GM19328 (cell line): ENCODE data around the gene NF1.
A peak's percentile ranks its signal among the peaks of the same experiment; 100 is the strongest.
"Not testable (repeated sequence)": the region's sequence is repeated elsewhere in the genome, so short reads cannot be mapped to it uniquely, and the experiment has no call there.

Experiments used
- ATAC-seq: cut with Tn5 transposase; IDR thresholded peaks from one replicate; pipeline ENCODE4 v1.9.1; 2021; ENCODE audit warnings: mild to moderate bottlenecking, moderate library complexity; ENCODE audit not compliant: unreplicated experiment

Gene NF1

DNA sequence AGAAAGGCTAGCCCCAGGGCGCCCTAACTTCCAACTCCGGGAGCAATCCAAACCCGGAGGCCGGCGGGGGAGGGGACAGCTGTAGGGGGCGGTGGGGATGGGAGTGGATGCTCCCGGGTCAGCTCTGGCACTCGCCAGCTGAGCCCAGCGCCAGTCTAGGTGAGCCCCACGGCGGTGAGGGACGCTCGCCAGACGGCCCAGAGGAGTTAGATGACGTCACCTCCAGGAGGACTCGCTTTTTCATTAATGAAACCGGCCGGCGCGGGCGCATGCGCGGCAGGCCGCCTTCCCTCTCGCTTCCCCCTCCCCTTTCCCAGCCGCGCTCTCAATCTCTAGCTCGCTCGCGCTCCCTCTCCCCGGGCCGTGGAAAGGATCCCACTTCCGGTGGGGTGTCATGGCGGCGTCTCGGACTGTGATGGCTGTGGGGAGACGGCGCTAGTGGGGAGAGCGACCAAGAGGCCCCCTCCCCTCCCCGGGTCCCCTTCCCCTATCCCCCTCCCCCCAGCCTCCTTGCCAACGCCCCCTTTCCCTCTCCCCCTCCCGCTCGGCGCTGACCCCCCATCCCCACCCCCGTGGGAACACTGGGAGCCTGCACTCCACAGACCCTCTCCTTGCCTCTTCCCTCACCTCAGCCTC is at the start of gene NF1:
Gene NF1 (plus strand): TSS at position 378 of the 636 bp plus-strand sequence. CDS start 333 bp downstream, outside the sequence.
- ATAC-seq: peak; percentile 63

- not testable (repeated sequence) for ATAC-seq
Observed at GRCh38 chr17:31046856-31047425, 47.8 kb upstream of the NF1 start.

GRCh38 chr17:31048142-31048541 is 46.6 kb upstream of the NF1 start:
- no peak for ATAC-seq

DNA sequence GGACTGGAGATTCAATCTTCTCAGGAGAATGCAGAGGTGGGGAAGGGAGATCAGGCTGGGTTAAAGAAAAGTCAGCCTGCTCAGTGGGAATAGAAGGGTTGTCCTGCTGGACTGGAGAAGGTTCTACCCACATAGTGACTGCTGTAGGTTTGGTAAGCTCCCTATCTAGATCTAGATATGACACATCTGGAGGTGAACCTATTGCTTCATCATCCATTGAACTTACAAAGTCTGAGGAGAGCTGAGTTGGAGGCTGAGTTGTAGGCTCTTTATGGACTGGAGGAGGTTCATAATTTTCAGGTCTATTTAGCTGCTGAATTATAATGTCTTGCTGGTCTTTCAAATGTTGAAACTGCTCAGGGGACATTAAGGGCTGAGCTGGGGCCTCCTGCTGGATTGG is 46.0 kb upstream of the NF1 start:
- no peak for ATAC-seq

- no peak for ATAC-seq
Observed at GRCh38 chr17:31050948-31051347, 43.8 kb upstream of the NF1 start.

- ATAC-seq: no peak
Observed at GRCh38 chr17:31051506-31051905, 43.3 kb upstream of the NF1 start.

GRCh38 chr17:31052187-31052889 is 42.4 kb upstream of the NF1 start:
- no peak for ATAC-seq

- ATAC-seq: no peak
Observed at GRCh38 chr17:31053071-31053470, 41.7 kb upstream of the NF1 start.

DNA sequence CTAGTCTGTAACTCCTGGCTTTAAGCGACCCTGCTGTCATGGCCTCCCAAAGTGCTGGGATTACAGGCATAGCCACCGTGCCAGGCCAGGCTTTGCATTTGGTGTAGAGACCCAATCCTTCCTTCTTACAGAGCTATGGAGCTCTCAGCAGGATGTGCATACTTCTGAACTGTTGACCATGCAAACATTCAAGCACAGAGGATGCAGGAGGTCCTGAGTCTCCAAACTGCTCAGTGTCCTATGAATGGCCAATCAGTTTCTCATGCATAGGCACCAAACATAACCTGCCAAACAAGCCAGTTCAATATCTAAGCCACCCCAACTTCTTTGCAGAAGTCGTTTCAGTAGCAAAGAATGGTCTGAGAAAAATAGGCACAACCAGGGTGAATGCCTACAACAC is 40.0 kb upstream of the NF1 start:
- no peak for ATAC-seq

DNA sequence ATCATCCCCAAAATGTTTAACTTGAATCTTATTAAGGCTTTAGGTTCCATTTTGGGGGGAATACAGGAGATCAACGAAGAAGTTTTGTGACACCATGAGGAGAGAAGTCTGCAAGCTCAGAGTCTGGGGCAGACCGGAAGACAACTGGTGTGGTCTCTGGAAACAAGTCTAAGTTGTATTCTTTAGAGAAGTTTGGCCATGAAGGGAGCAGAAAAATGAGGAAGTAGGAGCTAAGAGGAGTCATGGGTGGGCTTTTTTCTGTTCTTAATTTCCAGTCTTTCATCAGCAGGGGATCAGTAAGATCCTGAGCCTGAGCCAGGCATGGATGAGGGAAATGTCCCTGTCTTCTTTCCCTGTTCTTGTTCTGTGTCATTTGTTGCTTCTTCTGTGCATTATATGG is 35.8 kb upstream of the NF1 start:
- no peak for ATAC-seq

DNA sequence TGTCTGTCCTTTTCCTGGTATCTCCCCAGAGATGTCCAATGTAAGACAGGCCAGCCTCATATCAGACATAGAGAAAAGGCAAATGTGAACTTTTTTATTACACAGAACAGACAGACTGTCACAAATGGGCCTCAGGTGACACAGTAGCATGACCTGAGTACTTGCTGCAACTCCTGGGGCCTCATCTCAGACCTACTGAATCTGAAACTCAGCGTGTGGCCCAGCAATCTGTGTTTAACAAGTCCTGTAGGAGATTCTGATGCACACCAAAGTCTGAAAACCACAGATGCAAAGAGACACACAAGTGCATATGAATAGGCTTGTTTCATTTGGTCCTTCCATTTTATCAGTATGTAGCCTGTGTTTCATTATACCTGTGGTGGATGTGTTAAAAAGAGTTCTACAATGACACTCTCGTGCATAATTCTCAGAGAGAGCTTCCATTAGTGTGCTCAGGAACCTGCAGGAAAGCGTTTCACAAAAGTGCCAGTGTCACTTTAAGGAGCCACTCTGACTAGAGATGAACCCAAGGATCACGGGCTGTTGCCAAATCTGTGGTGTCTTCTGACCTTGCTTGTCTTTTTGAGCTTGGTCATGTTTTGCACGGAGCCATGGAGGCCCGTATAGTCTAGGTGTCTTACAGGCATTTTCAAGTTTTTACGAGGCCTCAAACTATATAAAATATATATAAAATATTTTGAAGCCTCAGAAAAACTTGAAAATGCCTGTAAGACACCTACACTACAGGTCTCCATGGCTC is 33.8 kb upstream of the NF1 start:
- ATAC-seq: no peak

- ATAC-seq: no peak
Observed at GRCh38 chr17:31061678-31062077, 33.1 kb upstream of the NF1 start.

DNA sequence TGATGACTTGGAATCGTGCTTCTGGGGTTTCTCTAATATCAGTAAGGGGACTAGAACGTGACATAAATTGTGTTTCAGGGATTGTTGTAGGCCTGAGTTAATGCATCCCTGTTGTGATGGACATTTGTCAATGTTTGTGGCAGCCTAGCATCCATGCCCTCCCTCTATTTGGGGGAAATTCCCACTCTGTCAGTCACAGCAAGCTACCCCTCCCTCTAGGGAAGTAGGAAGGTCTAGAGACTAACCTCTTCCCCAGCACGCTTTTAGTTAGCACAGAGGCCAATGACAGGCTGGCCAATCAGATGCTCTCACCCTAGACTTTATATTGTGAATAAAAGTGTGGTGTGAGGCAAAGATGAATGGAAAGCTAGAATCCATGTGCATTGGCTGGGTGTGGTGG is 32.4 kb upstream of the NF1 start:
- no peak for ATAC-seq

DNA sequence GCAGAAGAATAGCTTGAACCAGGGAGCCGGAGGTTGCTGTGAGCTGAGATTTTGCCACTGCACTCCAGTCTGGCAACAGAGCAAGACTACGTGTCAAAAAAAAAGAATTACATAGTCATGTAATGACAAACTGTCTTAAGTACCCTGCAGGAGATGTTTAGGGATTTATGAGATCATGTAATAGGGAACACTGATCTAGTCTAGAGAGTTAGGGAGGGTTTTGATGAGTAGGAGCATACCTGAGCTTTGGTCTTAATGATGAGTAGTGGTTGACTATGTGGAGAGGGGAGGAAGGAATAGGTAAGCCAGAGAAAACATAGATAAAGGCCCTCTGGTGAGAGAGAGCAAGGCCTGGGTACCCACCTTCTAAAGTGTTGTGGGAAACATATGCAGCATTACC is 30.1 kb upstream of the NF1 start:
- ATAC-seq: no peak

DNA sequence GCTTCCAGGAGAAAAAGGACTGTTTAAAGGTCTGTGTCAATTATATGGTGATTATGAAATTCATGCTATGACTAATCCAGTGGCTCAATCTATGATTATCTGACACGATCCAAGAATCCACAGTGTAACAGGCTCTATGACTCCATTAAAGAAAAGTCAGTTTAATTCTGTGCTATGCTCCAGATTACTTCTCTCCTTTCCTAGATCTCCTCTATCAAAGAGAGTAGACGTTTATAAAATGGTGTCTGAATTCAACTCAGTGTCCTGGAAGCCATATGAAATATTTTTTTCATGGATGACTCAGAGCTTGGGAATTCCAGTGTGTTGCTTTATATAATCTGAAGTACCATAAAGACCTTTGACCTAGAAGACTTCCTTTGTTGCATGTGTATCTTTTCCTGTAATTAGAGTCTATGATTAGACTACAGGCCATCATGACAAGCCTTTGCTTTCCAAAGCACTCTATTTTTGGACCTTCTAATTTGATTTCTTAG is 27.0 kb upstream of the NF1 start:
- ATAC-seq: no peak

DNA sequence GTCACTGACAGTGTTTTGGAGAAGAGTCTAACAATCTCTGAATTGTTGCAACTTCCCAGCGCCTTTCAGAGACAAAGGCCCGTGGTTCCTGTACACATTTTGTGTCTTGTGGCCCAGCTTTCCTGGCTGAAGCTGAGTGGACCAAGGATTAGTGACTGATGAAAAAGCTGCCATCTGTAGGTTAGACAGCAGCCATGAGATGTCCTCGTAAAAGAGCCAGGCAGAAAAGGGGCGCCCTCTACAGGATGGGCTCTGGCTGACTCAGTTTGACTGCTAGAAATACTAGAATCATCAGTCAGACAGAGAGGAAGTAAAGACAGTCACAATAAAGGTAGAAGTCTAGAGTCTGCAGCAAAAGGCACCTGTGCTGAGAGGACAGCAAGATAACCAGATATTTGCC is 26.5 kb upstream of the NF1 start:
- no peak for ATAC-seq

DNA sequence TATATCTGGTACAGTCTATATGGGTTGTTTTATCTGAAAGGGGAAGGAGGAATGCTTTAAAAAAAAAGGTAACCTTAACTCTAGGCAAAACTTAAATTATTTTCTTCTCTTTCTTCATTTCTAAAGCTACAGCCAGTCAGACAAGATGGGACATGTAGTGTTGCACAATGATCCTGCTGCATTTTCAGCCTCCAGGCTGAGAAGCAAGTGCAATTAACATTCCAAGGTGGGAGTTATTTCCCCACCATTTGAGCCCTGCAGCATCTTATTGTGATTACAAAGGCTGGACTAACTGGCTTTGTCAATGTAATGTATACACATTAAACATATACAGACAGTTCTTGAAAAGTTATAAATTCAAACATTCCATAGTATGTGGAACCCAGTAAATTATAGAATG is 22.6 kb upstream of the NF1 start:
- no peak for ATAC-seq

DNA sequence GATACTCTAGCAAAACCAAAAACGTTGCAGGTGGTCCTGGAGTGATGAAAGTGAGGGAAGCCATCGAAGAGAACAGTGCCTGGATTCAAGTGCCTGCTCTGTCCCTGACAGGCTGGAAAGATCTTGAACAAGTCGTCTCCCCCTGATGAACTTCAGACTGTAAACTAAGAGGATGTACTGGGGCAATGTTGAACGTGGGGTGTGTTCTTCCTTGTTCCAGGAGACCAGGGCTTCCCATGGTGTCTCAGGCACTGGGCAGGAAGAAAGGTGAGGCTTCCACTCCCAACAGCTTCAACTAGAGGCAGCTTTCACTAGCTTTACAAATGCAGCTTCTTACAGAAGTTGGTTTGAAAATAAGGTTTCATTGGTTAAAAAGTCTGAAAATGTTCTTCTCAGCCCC is 21.4 kb upstream of the NF1 start:
- ATAC-seq: no peak

GRCh38 chr17:31074772-31075555 is 19.8 kb upstream of the NF1 start:
- ATAC-seq: no peak

GRCh38 chr17:31078290-31078689 is 16.5 kb upstream of the NF1 start:
- ATAC-seq: no peak

GRCh38 chr17:31079731-31080130 is 15.0 kb upstream of the NF1 start:
- ATAC-seq: no peak
